GM04504 (cell line): ENCODE data around the gene FGF19.
A peak's percentile ranks its signal among the peaks of the same experiment; 100 is the strongest.
"Not testable (repeated sequence)": the region's sequence is repeated elsewhere in the genome, so short reads cannot be mapped to it uniquely, and the experiment has no call there.

Source experiments
- DNase-seq: peaks from one replicate; pipeline ENCODE4 v3.0.0-alpha.2; 2012; ENCODE audit warnings: low read depth

FGF19 gene

GRCh38 chr11:69695581-69695980 lies 8.2 kb downstream of the FGF19 start:
- no peak for DNase-seq

GRCh38 chr11:69694781-69695180 lies 9.0 kb downstream of the FGF19 start:
- DNase-seq = no peak

GRCh38 chr11:69692422-69692821 lies 11.4 kb downstream of the FGF19 start:
- DNase-seq = no peak

GRCh38 chr11:69691463-69691862 lies 12.4 kb downstream of the FGF19 start:
- no peak for DNase-seq

- DNase-seq = no peak
Measured at GRCh38 chr11:69689484-69690319, 14.1 kb downstream of the FGF19 start.

DNA sequence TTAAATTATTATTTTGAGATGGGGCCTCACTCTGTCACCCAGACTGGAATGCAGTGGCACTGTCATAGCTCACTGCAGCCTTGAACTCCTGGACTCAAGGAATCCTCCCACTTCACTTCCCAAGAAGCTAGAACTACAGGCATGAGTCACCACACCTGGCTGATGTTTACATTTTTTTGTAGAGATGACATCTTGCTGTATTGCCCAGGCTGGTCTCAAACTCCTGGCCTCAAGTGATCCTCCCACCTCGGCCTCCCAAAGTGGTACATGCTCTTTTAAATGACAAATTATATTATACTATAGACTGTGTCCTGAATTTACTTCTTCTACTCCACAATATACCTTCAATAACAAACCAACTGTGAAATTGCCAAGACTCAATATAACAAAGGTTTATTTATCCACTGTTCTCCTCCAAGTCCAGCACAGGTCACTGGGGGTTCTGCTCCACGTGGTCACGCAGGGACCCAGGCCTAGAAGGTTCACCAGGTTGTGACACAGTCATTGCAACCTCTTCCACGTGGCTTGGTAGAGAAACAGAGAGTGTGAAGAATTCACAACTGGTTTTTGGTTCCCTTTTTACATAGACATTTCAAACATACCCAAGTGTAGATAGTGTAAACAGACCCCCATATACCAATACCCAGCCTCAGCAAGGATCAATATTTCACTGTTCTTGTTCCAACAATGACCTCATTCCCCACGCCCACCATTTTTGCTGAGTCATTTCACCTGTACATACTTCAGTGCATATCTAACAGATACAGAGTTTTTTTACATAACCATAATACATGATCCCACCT lies 15.7 kb downstream of the FGF19 start:
- DNase-seq = not testable (repeated sequence)

DNA sequence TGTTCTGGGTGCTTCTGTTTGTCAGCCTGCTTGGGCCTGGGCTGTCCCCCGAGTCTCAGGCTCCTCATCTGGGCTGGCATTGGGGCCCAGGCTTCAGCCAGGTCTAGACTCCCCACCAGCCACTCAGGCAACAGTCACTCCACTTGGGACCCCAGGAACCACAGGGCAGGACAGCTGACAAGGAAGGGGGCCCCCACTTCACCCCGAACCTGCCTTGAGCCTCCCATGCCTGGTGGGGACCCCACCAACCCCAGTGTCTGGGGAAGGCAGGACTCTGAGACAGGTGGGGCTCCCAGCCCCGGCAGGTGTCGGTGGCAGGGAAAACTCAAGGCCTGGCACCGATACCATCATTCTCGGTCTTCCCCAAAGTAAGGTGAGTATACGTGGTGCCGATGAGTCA lies 17.0 kb downstream of the FGF19 start:
- DNase-seq = no peak

- no peak for DNase-seq
Measured at GRCh38 chr11:69686452-69686851, 17.4 kb downstream of the FGF19 start.

GRCh38 chr11:69685348-69685747 lies 18.5 kb downstream of the FGF19 start:
- no peak for DNase-seq

- no peak for DNase-seq
Measured at GRCh38 chr11:69684651-69685050, 19.2 kb downstream of the FGF19 start.

DNA sequence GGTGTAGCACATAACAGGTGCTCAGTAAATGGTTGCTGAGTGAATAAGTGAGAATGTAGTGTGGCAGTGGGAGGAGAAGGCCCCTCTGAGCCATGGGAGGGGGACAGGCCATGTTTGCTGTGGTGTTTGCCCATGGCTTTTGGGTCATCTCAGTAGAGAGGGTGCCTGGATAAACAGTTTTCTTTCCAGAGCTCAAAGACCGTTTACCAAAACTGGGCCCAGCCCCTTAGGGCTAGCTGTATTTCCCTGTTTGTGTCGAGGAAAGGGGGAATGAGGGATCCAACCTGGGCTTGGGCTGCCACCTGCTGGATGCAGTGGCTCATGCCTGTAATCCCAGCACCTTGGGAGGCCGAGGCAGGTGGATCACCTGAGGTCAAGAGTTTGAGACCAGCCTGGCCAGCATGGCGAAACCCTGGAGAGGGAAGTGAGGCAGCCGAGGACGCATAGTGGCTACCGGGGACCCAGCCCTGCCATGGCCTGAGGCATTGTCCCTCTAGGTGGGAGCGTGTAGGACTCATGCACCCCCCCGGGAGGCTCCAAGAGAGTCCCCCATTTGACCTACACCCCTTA lies 20.0 kb downstream of the FGF19 start:
- no peak for DNase-seq

DNA sequence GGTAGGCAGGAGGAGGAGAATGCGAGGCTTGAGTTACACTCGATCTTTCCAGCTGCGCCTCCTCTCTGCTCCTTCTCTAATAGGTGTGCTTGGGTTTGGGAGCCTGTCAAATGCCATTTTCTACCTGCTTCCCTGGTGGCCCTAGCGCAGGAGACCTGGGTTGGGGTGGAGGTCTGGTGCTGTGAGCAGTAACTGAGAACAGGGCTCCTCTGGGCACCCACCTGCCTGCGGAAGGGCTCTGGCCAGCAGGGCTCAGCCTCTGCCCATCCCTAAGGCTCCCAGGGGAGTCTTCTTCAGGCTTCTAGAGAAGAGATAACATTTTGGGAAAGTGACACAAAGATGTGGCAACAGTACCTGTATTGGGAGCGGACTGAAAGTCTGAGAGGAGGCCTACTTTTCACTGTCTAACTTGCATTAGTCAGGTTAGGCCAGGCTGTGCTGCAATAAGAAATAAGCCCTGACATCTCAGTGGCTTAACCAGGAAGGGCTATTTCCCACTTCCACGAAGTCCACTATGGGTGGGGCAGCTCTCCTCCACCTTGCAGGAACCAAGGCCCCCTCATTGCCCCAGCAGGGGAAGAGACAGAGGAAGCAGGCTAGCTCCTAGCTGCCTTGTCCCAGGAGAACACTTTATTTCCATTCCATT lies 21.0 kb downstream of the FGF19 start:
- no peak for DNase-seq

GRCh38 chr11:69682221-69682620 lies 21.6 kb downstream of the FGF19 start:
- no peak for DNase-seq

GRCh38 chr11:69680688-69681087 lies 23.1 kb downstream of the FGF19 start:
- DNase-seq = no peak

DNA sequence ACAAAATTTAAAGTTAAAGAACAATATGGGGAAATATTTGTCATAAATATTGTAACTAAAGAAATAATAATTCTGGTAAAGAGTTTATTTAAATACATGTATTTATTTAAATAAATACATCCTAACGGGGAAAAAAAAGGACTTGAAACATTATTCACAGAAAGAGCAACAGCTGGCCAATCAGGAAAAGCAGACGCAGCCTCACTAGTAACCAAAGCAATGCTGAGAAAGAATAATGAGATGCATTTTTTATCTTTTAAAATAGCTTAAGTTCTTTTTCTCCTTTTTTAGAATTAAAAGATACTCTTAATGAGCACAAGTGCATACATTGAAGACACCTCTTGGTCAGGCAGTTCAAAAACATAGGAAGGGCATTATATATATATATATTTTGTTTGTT lies 26.1 kb downstream of the FGF19 start:
- DNase-seq = no peak

DNA sequence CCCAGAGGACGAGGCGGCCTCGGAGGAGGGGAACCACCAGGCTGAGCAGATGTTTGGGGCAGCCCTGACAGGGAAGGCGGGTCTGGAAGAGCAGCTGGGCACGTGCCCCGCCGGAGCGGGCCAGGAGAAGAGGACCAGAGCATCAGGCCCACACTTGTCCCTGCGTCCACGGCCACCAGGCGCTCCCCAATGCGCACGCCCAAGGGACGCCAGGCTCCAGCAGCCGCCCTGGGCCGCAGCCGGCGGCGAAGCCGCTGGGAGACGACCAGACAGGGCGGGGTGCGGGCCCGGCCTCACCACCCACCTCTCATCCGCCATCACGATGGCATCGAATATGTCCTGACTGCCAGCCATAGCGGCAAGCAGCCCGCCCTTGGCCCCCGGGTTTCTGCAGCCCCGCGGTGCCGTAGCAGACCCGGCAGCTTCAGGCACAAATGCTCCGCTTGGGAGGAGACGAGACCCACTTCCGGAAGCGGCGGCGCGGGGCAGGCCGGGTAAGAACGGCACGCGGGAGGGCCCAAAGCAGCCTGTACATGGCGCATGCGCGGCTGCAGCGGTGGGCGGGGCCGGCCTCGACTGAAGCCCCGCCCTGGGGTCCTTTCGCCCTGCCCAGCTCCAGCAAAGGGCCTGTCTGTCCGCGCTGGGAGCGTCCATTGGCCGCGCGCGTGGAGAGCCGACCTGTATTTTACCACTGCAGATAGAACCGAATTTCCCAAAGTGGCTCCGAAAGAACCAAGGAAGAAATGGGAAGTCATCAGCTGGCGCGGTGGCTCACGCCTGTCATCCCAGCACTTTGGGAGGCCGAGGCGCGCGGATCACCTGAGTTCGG lies 28.7 kb downstream of the FGF19 start, which contains the start of gene LTO1:
Gene LTO1, minus strand, starts transcription at position 468 of the 829 bp plus-strand sequence. Its CDS starts 114 bp downstream, at position 354.
- DNase-seq = peak; percentile 93

- peak; percentile 42 for DNase-seq
Measured at GRCh38 chr11:69674267-69674885, 29.4 kb downstream of the FGF19 start.

- DNase-seq = no peak
Measured at GRCh38 chr11:69671734-69672465, 31.9 kb downstream of the FGF19 start.

GRCh38 chr11:69670158-69670845 lies 33.5 kb downstream of the FGF19 start:
- peak; percentile 71 for DNase-seq

DNA sequence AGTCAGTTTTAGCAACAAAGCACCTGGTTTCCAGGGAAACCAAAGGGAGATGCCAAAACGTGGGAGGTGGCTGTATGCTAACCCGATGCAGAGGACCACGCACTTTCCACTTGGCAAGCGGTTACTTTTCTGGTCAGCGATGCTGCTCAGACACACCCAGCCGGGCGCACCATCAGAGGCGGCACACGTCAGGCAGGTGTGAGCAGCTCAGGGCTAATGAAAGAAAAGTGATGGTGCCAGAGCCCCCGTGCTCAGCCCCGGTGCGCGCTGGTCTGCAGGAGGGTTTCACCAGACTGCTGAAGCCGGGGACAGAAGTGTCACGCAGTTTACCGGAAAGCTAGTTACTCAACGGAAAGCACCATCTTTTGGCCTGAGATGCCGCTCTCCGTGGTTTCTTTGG lies 34.3 kb downstream of the FGF19 start:
- DNase-seq = no peak
